NOMO-1 (cell line): ENCODE measurements around the gene LSM10.

Experiments used
- DNase-seq, 2 experiments: peaks; one replicate each; lab custom pipeline; 2025; ENCODE audit not compliant: unreplicated experiment in 2 of 2; lab: John Stamatoyannopoulos, UW

LSM10 gene

DNA sequence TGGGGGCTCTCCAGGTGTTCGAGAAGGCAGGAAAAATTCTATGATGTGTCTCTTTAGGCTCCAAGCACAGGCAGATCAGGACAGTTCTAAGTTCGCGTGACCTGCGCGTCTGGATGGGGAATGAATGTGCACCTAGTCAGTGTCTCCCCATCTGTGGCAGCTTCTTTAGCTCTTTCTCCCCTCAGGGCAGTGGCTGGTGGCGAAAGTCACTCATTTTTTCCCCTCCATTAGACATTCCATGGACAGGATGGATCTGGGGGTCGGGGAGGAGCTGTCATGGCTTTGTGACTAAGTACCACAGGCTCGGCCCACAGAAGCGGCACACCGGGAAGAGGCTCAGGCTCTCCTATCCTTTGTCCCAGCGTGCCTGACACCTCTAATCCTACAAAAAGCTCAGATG is 43.2 kb downstream of the LSM10 start:
- no peak for DNase-seq

DNA sequence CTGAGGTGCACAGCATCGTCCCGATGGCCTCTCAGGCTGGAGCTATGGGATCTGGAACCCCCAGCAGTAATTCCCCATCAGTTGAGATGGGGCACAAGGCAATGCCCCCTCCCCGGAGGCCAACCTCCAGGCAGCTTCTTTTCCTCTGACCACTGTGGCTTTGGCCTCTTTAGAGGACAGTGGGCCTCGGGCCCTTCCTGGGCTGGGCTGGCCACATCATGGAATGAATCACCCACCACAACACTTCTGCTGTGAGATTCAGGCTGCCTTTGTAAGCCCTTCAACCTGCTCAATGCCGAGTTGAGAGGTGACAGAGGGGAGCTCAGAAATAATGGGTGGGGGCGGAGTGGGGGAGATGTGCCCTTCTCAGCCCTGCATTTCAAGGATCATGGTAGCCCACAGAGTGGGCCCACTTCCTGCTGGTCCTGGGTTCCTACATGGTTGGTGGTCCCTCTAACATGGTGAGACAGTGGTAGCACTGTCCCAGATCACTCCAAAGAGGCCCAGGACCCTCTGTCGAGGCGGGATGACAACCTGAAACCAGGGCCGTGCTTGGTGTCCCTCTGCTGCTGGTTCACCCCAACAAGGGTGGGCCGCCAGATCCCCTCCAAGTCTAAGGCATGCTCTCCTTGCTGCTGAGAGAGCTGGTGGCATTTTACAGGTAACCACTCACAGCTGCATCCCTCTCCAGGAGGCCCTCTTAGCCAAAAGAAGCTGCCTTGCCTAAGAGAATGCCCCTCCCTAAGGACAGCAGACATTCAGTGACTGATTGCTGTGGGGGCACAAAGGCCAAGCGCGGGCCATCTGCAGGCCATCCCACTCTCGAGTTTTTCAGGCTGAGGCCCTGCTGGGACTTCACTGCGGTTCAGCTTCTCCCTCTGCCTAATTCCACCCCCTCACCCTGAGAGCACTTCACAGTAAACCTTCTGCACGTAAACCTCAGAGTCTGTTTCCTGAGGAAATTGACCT is 44.5 kb downstream of the LSM10 start:
- no peak for DNase-seq

DNA sequence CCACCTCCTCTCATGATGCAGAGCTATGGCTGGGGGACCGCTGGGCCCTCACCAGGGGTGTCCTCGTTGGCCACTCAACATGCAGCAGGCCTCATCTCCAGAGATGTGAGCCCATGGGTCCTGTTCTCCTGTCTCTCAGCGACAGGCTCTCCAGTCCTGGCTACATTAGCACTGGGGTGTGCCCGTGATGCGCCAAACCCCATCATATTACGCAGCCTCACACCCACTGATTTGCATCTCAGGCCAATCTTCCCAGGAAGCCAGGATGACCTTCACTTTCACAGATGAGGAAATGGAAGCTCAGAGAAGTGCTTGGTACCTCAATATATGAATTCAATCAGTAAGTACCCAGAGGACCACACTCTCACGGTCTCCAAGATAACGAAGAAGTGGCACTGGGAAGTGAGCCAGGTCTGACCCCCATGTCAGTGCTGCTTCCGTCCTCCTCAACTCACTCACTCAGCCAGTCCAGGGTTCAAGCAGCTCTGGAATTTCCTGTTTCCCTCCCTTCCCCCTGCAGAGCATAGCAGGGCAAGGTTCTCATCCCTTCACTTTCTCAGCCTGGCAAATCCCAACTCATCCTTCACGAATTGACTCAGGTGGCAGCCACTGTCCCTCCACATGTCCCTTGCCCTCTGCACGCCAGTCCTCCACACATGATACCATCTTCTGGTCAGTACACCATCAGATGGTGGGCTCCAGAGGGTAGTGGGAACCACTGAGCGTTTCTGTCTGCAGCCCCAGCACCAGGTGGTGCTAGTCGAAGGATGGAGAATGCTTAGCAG is 45.4 kb downstream of the LSM10 start:
- DNase-seq: no peak

DNA sequence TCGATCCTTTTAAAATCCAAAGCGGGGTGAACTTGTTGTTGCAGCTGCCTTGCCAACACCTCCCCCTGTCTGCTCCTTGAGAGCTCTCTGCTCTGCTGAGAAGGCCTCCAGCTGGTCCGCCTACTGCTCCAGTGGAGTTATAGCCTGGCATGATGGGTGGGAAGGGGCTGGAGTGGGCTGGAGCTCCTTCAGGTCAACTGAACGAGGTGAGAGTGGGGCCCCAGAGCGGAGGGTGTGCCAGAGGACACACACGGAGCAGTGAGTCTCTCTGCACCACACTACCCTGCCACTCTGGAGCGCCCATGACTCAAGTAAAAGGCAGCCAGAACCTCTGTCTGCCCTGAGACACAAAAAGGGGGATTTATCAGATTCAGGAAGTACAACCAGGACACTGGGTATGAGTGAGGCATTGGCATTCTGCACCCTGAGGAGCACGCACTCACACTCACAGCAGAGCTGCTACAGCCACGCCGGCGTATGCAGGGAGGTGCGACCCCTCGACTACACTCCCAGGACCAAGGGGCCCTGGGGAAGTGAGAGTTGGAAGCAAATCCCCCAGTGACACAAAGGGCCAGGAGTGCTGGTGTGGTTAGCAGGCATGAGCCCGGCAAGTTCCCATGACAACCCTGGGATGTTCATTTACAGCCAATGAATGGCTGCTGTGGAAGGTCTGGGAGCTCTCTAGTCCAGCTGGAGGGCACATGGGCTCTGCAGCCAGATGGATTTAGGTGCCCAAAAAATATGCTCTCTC is 46.3 kb downstream of the LSM10 start:
- no peak for DNase-seq

DNA sequence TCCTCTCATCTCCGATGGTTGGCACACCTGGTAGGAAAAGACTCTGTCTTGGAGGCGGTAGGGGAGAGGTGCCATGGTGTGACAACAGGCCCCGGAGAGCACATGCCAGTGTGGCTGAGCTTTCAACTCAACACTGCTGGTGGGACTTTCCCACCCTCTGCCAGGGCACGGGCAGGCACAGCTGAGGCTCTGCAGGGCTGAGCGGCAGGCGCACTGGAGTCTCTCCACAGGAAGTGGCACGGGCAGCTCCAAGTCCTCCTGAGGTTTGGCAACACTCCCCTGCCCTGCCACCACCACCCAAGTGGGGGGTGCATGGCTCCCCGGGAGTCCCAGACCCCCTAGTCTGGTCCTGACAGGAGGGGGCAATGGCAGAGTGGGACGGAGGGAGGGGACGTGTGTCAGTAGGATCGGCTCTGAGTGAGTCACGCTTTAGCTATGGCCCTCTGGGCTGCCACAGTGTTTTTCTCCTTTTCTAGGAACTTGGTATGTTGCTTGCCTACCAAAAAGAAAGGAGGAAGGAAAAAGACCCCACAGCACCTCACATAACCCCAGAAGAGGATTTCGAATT is 47.0 kb downstream of the LSM10 start:
- DNase-seq: no peak

DNA sequence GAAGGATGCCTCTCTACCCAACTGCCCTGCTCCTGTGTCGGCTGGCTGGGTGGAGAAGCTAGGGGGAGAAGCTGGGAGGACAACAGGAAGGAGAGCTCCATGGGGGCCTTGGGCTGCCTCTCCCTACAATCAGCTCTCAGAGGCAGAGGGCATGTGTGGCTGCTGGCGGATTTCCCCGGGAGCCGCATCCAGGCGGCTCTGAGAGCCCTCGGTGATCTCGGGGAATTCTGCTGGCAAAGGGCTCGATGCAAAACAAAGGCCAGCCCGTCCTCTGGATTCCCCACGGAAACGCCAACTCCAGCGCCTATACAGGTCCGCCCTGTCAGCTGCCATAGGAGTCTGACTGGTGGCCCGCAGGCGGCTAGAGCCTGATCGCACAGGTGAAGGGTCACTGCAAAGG is 47.9 kb downstream of the LSM10 start:
- DNase-seq: no peak

DNA sequence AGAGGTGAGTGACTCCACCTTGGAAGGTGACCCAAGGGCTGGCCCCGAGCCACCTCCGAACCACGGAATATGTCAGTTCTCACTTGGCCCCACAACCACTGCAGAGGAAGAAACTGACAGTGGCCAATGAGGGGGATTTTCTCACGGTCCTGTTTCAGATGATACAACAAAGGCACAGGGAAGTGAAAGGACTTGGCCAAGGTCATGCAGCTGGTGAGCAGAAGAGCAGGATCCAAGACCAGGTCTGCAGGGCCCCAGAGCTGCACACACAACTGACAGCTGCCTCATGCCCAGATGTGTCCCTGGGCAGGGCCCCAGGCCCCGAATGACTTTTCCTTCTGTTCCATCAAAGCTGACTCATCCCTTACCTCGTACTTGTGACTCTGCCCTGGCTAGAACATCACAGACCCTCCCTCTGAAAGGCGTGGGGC is 48.5 kb downstream of the LSM10 start:
- DNase-seq: no peak

DNA sequence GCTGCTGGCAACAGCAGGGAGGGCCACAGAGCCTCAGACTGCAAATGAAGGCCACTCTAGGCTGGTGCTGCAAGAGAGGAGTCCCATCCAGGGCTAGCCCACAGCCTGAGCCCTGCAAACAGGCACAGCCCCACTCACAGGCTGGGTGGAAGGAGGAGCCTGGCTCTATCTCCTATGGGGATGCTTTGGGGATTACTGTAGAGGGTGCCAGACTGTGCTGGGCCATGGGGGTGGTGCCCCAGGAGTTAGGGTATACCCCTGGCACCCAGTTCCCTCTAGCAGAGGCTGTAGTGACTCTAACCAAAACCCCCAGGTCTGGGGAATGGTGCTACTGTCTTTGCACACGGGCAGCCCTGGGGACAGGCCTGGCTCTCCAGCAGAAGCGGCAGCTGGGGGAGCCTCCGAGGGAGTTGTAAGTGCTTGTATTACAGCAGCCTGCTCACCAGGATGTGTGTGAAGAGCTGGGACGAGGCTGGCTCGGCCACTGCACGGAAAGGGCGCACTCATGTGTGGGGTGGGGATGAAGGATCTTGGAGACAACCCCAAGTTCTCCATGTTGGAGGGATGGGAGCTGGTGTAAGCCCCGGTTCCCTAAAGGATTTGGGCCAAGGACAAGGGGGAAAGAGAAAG is 50.9 kb downstream of the LSM10 start:
- no peak for DNase-seq

DNA sequence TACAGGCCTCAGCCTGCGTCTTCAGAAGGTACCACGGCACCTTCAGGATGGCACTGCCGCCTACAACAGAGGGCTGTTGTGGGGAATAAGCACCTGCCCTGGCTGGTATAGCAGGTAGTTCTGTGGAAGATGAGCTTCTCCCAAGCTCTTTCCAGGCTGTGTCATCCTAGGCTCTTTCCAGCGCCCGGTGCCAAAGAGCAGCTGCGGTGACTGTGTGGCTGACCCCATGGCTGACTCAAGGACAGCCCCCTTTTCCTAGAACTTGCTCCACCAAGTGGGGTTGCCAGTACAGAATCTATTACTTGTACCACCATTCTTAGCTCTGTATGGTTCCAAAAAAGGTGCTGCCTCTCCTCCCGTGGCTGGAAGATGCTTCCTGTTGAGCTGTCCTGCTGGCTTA is 52.4 kb downstream of the LSM10 start:
- no peak for DNase-seq

DNA sequence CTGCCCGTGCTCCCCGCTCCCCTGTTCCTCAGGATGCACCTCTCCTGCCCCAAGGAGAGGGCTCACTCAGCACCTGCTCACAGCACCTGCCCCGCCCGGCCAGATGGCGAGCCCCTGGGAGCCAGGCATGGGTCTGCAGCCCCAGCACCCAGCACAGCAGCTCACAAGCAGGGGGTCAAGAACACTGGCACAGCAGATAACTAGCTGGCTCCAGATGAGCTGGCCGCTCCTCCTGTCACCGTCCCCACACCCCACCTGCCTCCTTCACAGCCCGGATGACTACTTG is 53.4 kb downstream of the LSM10 start:
- DNase-seq: no peak

DNA sequence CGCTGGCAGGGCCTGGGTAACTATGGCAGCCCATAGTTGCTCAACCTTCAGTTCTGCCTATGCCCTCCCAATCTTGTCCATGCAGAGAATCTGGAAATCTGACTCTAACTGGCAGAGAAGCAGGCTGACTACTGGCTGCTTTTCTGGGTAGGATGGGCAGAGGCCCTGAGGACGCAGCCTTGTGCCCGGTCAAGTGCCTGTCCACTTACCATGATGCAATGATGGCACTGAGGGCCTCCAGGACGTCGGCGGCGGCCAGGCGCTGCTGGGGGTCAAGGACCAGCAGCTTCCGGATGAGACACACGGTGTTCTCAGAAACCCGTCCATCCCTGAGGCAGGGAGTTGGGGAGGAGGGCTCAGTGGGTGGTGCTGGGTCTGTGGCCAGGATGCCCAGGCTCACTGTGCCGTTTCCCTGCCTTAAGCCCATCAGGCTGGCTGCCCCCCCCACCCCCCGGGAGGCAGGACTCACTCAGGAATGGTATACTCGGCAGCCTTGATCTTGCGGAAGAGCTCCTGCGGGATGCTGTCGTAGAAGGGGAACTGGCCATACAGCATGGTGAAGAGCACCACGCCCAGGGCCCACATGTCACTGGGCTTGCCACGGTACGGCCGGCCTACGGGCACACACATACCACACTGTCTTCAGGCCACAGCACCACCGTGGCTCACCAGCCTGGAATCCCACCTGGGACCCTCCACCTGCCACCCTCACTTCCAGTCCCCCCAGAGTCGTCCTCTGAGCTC is 53.9 kb downstream of the LSM10 start:
- no peak for DNase-seq
